Heart left ventricle (tissue), 13 donors: ENCODE results near the gene CBFA2T3.

Experiments
- POLR2A ChIP-seq, 2 donors: fragments of 450-650 bp; IDR thresholded peaks; one replicate each; pipeline ENCODE4 v1.6.1; 2017; ENCODE audit warnings: antibody characterized with exemption in 2 of 2, mild to moderate bottlenecking in 2 of 2, moderate library complexity in 2 of 2
- TF ChIP-seq, protein P1 (sequence below), 12 donors: fragments of 200-600 bp; sonication (generic) in 4 of 12; IDR thresholded peaks; one replicate each; pipeline versions ENCODE4 v1.5.0 to v1.8.0; 2018 to 2022; ENCODE audit warnings: antibody characterized with exemption in 12 of 12, mild to moderate bottlenecking in 5 of 12
- donor health status: ischemic (EF 13 %, LVEDD 7.1; RV severe dilation, severe dysfunction).
- donor health status: DM: no; HTN: yes; CAD: no.
- donor health status: DM: no; HTN: no; CAD: no.
- donor health status: ischemic (EF 25% LVEDD 6.9; RV normal size, moderate dysfunction).
- donor health status: ischemic (EF 25% LVEDD 5.7; RV mildly dilated, moderate dysfunction).
- donor health status: ischemic (EF 35%, LVEDD 5.7; RV mildly dilated, moderate dysfunction).
- donor health status: nonischemic (EF 11% LVEDD 7.7; RV severe dilation, severe dysfunction).
- donor health status: DM: yes; HTN: yes; CAD: no.
- donor health status: PGD.
- donor health status: ischemic (EF 29% LVEDD 5.4; RV normal size, mild dysfunction).
- donor health status: nonischemic (EF 23%, LVEDD 6.1; RV moderate dilation, normal function).

DNA sequence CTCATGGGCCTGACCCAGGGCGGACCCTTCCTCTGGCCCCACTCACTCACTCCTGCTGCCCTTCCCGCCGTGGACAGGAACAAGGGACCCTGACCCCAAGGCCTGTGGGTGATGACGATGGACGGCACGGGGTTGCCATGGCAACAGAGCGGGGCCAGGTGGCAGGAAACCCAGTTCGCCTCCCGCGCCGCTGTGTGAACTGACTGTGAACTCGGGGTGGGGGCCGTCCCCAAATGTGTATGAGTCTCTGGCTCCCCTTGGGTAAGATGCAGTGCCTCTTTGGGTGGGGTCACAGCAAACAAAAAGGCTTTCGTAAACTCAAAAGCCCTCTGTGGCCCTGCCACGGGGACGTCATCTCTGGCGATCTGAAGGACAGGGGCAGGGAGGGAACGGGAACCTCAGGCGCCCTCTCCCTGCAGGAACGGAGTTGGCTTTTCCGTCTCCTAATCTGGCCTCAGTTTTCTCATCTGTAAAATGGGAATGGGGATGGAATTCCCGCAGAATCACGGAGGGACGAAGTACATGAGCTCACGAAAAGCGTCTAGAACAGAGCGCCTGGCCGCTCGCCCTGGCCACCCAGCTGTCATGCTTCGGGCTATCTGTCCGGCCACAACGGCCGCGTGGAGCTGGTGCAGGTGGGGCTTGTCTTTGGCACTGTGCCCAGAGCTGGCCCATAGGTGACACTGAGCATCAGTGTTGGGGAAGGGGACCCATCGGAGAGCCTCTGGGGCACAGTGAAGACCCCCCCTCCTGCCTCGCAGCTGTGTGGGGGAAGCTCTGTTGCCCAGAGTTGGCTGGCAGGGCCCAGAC is 65.7 kb downstream of the CBFA2T3 start:
- TF ChIP-seq, protein P1, sequence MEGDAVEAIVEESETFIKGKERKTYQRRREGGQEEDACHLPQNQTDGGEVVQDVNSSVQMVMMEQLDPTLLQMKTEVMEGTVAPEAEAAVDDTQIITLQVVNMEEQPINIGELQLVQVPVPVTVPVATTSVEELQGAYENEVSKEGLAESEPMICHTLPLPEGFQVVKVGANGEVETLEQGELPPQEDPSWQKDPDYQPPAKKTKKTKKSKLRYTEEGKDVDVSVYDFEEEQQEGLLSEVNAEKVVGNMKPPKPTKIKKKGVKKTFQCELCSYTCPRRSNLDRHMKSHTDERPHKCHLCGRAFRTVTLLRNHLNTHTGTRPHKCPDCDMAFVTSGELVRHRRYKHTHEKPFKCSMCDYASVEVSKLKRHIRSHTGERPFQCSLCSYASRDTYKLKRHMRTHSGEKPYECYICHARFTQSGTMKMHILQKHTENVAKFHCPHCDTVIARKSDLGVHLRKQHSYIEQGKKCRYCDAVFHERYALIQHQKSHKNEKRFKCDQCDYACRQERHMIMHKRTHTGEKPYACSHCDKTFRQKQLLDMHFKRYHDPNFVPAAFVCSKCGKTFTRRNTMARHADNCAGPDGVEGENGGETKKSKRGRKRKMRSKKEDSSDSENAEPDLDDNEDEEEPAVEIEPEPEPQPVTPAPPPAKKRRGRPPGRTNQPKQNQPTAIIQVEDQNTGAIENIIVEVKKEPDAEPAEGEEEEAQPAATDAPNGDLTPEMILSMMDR (IDR thresholded peaks at IDR 0.05): no peak
- no peak for TF ChIP-seq POLR2A (IDR thresholded peaks at IDR 0.05)
